Stimulated activated CD8-positive, alpha-beta memory T cell treated with anti-CD3 and anti-CD28 coated beads, Interleukin-12 subunit alpha, Interleukin-12 subunit beta, amount 100 ng/mL, for 24 hours (primary cell): Measurements from ENCODE around the gene THOC5.

Experiments
- DNase-seq: peaks from one replicate; pipeline ENCODE4 v3.0.0-alpha.2; 2020; ENCODE audit errors: extremely low read depth

The THOC5 gene

GRCh38 chr22:29476116-29476515, 77.4 kb downstream of the THOC5 start:
- DNase-seq, result no peak

- no peak for DNase-seq
Observed at GRCh38 chr22:29475550-29475949, 78.0 kb downstream of the THOC5 start.

GRCh38 chr22:29473001-29473400, 80.6 kb downstream of the THOC5 start:
- DNase-seq, result no peak

- peak; percentile 27 for DNase-seq
Observed at GRCh38 chr22:29470159-29470855, 83.2 kb downstream of the THOC5 start.

GRCh38 chr22:29469755-29470154, 83.8 kb downstream of the THOC5 start:
- no peak for DNase-seq

- DNase-seq, result no peak
Observed at GRCh38 chr22:29464581-29464980, 89.0 kb downstream of the THOC5 start.

GRCh38 chr22:29463629-29464028, 89.9 kb downstream of the THOC5 start:
- no peak for DNase-seq

- DNase-seq, result no peak
Observed at GRCh38 chr22:29461263-29461662, 92.3 kb downstream of the THOC5 start.

- DNase-seq, result no peak
Observed at GRCh38 chr22:29459773-29460172, 93.8 kb downstream of the THOC5 start.

GRCh38 chr22:29458551-29458950, 95.0 kb downstream of the THOC5 start:
- no peak for DNase-seq

GRCh38 chr22:29457730-29458129, 95.8 kb downstream of the THOC5 start:
- DNase-seq, result no peak

- DNase-seq, result no peak
Observed at GRCh38 chr22:29456211-29456671, 97.3 kb downstream of the THOC5 start.
